ENCODE measurements around the gene CACNA1C.

CACNA1C gene

DNA sequence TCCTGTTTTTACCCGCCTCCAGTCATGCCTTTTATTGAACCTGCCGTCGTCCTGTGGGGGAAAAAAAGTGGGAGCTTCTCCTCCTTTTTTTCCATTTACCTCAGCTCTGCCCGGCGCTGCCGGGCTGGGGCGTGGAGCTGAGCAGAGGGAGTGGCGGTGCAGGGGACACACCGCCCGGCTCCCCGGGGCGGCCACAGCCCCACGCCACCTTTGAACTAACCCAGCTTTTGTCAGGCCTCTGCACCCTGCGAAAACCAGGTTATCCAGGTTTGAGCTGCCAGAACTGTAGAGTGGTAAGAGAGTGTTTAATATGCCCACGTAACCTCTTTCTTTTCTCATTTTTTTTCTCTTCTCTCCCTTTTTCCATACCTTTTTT is 581.0 kb downstream of the CACNA1C start:
- TF ChIP-seq, protein P1, sequence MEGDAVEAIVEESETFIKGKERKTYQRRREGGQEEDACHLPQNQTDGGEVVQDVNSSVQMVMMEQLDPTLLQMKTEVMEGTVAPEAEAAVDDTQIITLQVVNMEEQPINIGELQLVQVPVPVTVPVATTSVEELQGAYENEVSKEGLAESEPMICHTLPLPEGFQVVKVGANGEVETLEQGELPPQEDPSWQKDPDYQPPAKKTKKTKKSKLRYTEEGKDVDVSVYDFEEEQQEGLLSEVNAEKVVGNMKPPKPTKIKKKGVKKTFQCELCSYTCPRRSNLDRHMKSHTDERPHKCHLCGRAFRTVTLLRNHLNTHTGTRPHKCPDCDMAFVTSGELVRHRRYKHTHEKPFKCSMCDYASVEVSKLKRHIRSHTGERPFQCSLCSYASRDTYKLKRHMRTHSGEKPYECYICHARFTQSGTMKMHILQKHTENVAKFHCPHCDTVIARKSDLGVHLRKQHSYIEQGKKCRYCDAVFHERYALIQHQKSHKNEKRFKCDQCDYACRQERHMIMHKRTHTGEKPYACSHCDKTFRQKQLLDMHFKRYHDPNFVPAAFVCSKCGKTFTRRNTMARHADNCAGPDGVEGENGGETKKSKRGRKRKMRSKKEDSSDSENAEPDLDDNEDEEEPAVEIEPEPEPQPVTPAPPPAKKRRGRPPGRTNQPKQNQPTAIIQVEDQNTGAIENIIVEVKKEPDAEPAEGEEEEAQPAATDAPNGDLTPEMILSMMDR (conservative IDR thresholded peaks at IDR 0.05; ENCODE audit: low read depth) = no peak
- H3K27ac ChIP-seq = no peak overlapping the region
- POLR2A ChIA-PET (ENCODE audit: low non-redundant PET) = no interaction called here
- CTCF ChIA-PET = interaction anchor here (0.6 kb wide), 1 partner anchor 1133 kb away, joined by 3 read pairs; no protein-coding TSS in a partner anchor
- no peak for DNase-seq (ENCODE audit: low spot score)

DNA sequence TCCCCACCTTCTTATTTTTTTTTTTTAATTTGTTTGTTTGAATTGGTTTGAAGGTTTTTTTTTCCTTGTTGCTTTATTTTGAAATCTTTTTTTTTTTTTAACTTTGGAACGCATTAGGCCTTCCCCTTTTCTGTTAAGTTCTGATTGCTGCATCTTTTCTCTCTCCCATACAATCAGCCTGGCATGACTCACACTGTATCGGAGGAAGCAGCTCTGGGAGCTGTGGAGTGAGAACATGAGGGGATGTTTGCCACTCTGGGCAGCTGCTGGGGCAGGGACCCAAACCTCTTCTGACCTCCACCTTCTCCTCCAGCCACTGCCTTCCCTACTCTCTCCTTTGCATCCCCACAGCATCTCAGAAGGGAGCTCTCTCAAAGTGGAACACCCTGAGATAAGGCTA is 581.7 kb downstream of the CACNA1C start:
- DNase-seq (ENCODE audit: low spot score) = no peak
- POLR2A ChIA-PET (ENCODE audit: low non-redundant PET) = interaction anchor here (0.7 kb wide), 1 partner anchor 32 kb away, joined by 4 read pairs; no protein-coding TSS in a partner anchor
- CTCF ChIA-PET = interaction anchor here (0.6 kb wide), 1 partner anchor 15 kb away, joined by 3 read pairs; no protein-coding TSS in a partner anchor
- TF ChIP-seq, protein P1 (conservative IDR thresholded peaks at IDR 0.05; ENCODE audit: low read depth) = no peak
- H3K27ac ChIP-seq = no peak overlapping the region

DNA sequence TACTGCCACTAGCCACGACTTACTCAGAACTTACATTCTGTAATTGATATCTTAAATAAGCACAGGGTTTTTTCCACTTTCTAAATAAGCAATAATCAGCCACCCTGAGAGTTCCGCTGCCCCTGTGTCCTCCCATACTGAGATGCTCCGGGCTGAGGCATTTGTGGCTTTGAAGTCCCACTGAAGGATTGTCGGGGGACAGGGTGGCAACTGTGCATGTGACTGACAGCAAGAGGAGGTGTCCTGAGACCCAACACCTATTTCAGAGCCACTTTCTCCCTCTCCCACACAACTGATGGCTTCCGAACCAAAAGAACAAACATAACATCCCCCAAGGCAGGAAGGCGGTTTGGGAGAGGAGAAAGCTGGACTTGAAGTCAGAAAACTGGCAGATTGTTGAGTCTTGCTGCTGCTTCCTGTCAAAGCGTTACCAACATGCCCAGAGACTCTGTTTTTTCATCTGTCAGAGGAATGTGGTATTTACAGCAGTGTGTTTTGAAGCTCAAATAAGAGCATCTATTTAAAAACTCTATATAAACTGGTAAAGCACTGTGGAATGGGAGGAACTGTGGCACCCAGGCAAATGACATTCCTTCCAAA is 584.1 kb downstream of the CACNA1C start:
- ChIA-PET POLR2A (ENCODE audit: low non-redundant PET) (no interaction called here), CTCF (no interaction called here)
- DNase-seq (ENCODE audit: low spot score) = no peak
- TF ChIP-seq, protein P1 (conservative IDR thresholded peaks at IDR 0.05; ENCODE audit: low read depth) = no peak
- no peak overlapping the region for H3K27ac ChIP-seq

DNA sequence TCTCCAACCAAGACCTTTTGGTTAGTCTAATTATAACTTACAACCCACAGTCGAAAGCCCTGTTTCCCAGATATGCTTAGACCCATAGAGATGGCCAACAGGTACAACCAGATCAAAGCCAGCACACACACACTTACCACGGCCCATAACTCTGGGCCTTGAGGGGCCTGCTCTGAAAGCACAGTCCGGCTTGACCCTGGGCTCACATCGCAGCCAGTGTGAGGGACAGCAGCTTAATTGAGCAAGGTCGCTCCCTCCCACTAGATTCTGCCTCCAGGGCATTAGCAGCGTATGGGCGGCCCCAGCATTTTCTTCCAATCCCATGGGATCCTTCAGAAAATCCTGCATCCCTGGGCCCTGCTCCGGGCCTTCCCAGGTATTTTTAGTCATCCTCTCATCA is 584.6 kb downstream of the CACNA1C start:
- no peak for DNase-seq (ENCODE audit: low spot score)
- TF ChIP-seq, protein P1 (conservative IDR thresholded peaks at IDR 0.05; ENCODE audit: low read depth) = no peak
- H3K27ac ChIP-seq = no peak overlapping the region
- CTCF ChIA-PET = no interaction called here
- POLR2A ChIA-PET (ENCODE audit: low non-redundant PET) = no interaction called here

DNA sequence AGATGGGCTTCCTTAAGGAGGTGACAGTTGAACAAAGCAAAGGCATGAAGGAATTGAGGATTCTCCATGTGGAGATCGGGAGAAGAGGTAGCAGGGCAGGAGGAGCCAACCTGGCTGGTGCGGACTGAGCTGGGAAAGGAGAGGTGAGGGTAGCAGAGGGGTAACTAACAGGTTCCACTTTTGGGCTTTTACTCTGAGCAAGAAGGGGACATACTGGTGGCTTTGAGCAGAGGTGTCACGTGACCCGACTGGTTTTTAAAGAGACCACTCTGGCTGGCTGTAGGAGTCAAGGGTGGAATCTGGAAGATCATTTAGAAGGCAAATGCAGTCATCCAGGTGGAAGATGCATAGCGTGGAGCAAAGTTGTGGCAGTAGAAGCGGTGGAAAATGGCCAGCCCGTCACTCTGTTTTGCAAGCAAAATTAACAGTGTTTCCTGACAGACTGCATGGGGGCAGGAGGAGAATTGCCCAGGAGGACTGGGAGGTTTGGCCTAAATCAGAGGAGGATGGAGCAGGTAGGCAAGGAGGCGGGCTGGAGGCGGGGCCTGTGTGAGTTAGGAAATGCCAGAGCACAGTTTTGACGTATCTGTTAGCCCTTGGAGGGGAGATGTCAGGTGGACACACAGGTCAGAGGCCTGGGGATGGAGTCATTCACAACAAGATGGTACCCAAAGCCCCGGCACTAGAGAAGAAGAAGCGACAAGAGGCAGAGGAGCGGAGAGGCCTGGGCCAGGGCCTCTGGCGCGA is 585.7 kb downstream of the CACNA1C start:
- ChIA-PET CTCF (no interaction called here), POLR2A (ENCODE audit: low non-redundant PET) (no interaction called here)
- H3K27ac ChIP-seq = no peak overlapping the region
- no peak for DNase-seq (ENCODE audit: low spot score)
- TF ChIP-seq, protein P1 (conservative IDR thresholded peaks at IDR 0.05; ENCODE audit: low read depth) = no peak

GRCh38 chr12:2639020-2639298 is 586.2 kb downstream of the CACNA1C start:
- TF ChIP-seq, protein P1 (conservative IDR thresholded peaks at IDR 0.05; ENCODE audit: low read depth) = no peak
- H3K27ac ChIP-seq = no peak overlapping the region
- DNase-seq (ENCODE audit: low spot score) = no peak
- ChIA-PET CTCF (no interaction called here), POLR2A (ENCODE audit: low non-redundant PET) (no interaction called here)

All from RWPE1 (cell line).